Stimulated activated CD4-positive, alpha-beta T cell treated with anti-CD3 and anti-CD28 coated beads, Interleukin-1b, Interleukin-23, amount 100 ng/mL, for 1 hour (primary cell): ENCODE data around the gene CLDN2.
"Not testable (repeated sequence)": the region's sequence is repeated elsewhere in the genome, so short reads cannot be mapped to it uniquely, and the experiment has no call there.

Experiments used
- DNase-seq, 2 donors: peaks; one replicate each; pipeline ENCODE4 v3.0.0-alpha.2; 2020; ENCODE audit warnings: low read depth in 2 of 2

The CLDN2 gene

DNA sequence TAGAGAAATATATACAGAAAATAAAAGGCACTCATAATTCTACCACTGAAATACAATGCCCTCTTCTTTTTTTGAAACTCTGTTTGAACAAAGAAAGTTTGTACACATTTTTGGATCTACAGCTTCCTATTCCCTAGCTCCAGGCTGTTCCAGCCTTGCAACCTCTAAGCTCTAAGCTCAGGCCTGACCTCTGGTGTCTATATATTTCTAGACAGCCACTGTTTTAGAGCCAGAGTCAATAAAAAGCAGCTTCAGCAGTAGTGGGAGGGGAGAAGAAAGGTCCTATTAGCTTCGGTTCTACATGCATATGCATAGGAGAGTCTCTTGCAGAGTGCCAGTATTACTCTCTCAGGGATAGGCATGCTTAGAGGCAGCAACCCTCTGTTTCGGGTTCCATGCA, 39.7 kb downstream of the CLDN2 start:
- no peak for DNase-seq

- DNase-seq, result no peak
Measured at GRCh38 chrX:106963111-106963510, 42.9 kb downstream of the CLDN2 start.

GRCh38 chrX:106964290-106964689, 44.1 kb downstream of the CLDN2 start:
- no peak for DNase-seq

DNA sequence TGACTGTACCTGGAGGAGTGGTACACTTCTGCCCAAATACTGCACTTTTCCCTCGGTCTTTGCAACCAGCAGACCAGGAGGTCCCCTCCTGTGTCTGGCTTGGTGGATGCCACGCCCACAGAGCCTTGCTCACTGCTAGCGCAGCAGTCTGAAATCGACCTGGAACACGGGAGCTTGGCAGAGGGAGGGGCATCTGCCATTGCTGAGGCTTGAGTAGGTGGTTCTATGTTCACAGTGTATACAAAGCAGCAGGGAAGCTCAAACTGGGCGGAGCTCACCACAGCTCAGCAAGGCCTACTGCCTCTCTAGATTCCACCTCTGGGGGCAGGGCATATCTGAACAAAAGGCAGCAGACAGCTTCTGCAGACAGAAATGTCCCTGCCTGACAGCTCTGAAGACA, 46.3 kb downstream of the CLDN2 start:
- not testable (repeated sequence) for DNase-seq

DNA sequence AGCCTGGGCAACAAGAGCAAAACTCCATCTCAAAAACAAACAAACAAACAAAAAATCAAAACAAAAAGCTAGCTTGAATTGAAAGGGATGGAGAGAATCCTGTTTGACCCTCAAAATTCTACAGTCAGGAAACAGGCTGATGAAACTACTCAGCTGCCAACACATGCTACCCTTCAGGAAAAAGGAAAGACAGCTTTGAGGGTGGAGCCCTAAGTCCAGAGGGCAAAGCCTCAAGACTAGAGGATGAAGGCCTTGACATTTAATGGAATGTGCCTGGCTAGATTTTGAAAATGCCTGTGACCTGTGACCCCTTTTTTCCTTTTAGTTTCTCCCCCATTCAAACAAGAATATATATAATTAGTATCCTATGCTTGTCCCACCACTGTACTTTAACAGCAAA, 52.7 kb downstream of the CLDN2 start:
- DNase-seq, result no peak

DNA sequence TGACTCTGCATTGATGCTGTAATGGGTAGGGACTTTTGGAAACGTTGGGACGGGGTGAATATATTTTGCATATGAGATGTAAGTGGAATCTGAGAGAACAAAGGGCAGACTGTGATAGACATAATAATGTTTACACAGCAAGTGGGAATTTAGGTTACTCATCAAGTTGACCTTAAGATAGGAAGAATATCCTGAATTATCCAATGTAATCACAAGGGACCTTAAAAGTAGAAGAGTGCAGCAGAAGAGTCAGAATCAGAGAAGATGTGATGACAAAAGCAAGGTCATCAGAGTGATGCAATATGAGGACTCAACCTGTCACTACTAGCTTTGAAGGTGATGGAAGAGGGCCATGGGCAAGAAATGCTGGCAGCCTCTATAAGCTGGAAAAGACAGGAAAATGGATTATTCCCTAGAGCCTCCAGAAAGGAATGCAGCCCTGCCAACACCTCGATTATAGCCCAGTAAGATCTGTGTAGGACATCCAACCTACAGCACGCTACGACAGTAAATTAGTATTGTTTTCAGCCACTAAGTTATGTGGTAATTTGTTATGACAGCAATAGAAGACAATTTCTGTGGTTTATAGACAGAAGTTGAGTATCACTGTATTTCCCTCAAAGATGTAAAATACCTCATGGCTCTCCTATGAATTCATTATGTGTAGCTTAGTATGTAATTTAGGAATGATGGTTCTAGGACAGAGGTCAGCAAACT, 53.4 kb downstream of the CLDN2 start:
- no peak for DNase-seq

- no peak for DNase-seq
Measured at GRCh38 chrX:106976416-106976815, 56.2 kb downstream of the CLDN2 start.
